ENCODE results near the gene MAPT. TPM values are rescaled to one million over a fixed set of nuclear protein-coding genes. Genes with fewer than 3 reads are reported as not detected.

Gene MAPT
- polyA plus RNA-seq, 1 experiment, result 0.16 TPM

DNA sequence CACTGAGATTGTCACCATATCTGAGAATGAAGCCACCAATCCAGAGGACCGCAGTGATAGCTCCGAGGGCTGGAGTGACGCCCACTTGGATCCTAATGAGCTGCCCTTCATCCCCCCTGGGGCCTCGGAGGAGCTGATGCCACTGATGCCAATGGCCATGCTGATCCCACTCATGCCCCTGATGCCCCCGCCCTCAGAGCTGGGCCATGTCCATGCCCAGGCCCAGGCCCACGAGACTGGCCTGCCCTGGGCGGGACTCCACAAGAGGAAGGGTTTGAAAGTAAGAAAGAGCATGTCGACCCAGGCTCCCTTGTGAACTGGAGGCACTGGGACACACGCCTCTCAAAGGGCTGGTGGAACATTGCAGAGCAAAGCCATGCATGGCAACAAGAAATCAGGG lies 47.7 kb upstream of the MAPT start:
- no peak for DNase-seq (ENCODE audit: low read depth)
- ChIA-PET POLR2A (no interaction called here), CTCF (no interaction called here)
- TF ChIP-seq, protein P1, sequence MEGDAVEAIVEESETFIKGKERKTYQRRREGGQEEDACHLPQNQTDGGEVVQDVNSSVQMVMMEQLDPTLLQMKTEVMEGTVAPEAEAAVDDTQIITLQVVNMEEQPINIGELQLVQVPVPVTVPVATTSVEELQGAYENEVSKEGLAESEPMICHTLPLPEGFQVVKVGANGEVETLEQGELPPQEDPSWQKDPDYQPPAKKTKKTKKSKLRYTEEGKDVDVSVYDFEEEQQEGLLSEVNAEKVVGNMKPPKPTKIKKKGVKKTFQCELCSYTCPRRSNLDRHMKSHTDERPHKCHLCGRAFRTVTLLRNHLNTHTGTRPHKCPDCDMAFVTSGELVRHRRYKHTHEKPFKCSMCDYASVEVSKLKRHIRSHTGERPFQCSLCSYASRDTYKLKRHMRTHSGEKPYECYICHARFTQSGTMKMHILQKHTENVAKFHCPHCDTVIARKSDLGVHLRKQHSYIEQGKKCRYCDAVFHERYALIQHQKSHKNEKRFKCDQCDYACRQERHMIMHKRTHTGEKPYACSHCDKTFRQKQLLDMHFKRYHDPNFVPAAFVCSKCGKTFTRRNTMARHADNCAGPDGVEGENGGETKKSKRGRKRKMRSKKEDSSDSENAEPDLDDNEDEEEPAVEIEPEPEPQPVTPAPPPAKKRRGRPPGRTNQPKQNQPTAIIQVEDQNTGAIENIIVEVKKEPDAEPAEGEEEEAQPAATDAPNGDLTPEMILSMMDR (IDR thresholded peaks at IDR 0.05; ENCODE audit: insufficient read depth, low read depth, low read length), result no peak
- Histone ChIP-seq H3K4me3 (ENCODE audit: low read depth, low read length) (no peak overlapping the region), H3K36me3 (ENCODE audit: control insufficient read depth, insufficient read depth, low read length) (no peaks in the 10 kb centered on the region), H3K27me3 (ENCODE audit: control insufficient read depth, insufficient read depth, low read length) (peaks cover 4% of the 10 kb centered on the region; the same call in 1 of the 2 replicates)

DNA sequence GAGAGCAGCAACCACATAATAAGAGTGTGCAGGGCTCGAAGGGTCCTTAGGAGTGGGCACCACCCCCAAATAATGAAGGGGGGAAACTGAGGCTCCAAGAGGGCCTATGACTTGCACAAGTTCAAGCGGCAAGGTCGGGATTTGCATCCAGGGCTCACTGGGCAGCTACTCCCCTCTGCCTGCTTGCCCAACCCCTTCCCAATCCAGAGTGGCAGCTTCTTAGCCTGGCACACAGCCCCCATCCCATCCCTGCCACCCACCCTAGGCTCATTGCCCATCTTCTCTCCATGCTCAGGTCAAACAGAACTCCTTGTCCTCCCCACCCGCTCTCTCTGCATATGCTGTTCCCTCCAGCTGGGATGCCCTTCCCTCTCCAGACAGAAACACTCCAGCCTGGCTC lies 47.3 kb upstream of the MAPT start:
- DNase-seq (ENCODE audit: low read depth), result no peak
- H3K36me3 ChIP-seq (ENCODE audit: control insufficient read depth, insufficient read depth, low read length), result no peaks in the 10 kb centered on the region
- H3K27me3 ChIP-seq (ENCODE audit: control insufficient read depth, insufficient read depth, low read length), result peaks cover 7% of the 10 kb centered on the region
- TF ChIP-seq, protein P1 (IDR thresholded peaks at IDR 0.05; ENCODE audit: insufficient read depth, low read depth, low read length), result no peak
- ChIA-PET POLR2A (no interaction called here), CTCF (no interaction called here)
- H3K4me3 ChIP-seq (ENCODE audit: low read depth, low read length), result no peak overlapping the region

DNA sequence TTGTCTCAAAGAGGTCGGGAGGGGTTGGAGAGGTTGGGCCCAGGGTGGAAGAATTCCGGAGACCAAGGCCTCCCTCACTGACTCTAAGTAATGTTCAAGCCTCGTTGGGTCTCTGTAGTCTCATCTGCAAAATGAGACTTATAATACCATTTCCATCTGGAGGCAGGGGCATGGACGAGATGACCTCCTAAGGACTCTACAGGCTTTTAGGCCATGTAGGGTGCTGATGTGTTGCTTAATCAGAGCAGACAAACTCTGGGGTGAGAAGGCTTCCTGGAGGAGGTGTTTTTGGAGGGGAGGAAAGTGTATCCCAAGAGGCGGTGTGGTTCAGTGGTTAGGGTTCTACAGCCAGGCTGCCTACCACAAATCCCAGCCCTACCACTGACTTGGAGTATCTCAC lies 46.6 kb upstream of the MAPT start:
- TF ChIP-seq, protein P1 (IDR thresholded peaks at IDR 0.05; ENCODE audit: insufficient read depth, low read depth, low read length), result no peak
- no peak for DNase-seq (ENCODE audit: low read depth)
- ChIA-PET CTCF (no interaction called here), POLR2A (no interaction called here)
- no peaks in the 10 kb centered on the region for H3K36me3 ChIP-seq (ENCODE audit: control insufficient read depth, insufficient read depth, low read length)
- peaks cover 7% of the 10 kb centered on the region for H3K27me3 ChIP-seq (ENCODE audit: control insufficient read depth, insufficient read depth, low read length)
- no peak overlapping the region for H3K4me3 ChIP-seq (ENCODE audit: low read depth, low read length)

DNA sequence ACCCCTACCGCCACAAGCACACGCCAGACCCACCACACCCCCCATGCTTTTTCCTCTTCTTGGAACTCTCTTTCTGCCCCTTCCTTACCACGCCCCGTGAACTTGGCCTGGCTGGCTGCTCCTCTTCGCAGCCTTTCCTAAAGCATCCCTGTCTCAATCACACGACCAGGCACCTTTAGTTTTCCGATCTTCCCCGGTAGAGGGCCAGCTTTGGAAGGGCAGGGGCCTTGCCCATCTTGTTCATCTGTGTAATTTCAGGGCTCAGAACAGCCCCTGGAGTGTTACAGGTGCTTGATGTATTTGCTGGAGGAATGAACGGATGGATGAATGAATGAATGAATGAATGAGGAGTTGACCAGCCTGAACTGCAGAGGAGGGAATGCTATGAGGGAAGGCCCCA lies 45.9 kb upstream of the MAPT start:
- POLR2A ChIA-PET, result no interaction called here

DNA sequence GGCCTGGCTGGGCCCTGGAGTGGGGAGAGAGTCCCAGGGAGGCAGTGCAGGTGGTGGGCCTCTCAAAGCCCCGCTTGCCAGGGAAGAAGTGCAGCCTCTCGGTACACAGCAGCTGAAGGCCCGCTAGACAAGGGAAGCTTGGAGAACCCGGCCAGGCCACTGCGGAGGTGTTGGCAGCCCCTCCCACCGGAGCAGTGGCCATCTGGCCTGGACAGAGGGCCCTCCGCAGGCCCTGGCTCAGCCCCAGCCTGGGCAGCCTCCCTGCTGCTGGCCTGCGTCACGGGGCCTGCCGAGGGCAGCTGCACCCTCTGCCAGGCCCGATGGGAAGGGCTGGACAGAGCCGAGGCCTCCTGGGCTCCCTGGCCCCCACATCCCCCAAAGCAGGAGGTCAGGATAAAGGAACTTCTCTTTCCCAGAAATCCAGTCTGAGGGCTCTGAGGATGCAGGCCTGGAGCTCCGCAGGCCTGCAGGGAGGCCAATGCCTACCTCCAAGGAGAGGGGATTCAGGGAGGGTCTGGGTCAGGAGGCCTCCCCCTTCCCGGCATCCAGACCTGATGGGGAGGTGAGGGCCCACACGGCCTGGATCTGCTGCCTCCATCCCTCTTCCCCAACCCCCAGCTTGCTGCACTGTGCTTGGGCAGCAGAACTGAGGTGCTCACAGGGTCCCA lies 45.4 kb upstream of the MAPT start:
- no peak overlapping the region for H3K4me3 ChIP-seq (ENCODE audit: low read depth, low read length)
- TF ChIP-seq, protein P1 (IDR thresholded peaks at IDR 0.05; ENCODE audit: insufficient read depth, low read depth, low read length), result no peak
- H3K27me3 ChIP-seq (ENCODE audit: control insufficient read depth, insufficient read depth, low read length), result peaks cover 7% of the 10 kb centered on the region
- POLR2A ChIA-PET, result no interaction called here
- CTCF ChIA-PET, result interaction anchor here (0.7 to 1.4 kb wide), 5 partner anchors 10 to 213 kb away, joined by 3 to 6 read pairs (median 4); no protein-coding TSS in a partner anchor
- no peaks in the 10 kb centered on the region for H3K36me3 ChIP-seq (ENCODE audit: control insufficient read depth, insufficient read depth, low read length)
- DNase-seq (ENCODE audit: low read depth), result no peak

More for the DNA sequence above, 45.9 kb upstream of the MAPT start:
- no peaks in the 10 kb centered on the region for H3K36me3 ChIP-seq (ENCODE audit: control insufficient read depth, insufficient read depth, low read length)
- CTCF ChIA-PET, result interaction anchor here (1.2 to 1.4 kb wide), 2 partner anchors 12 to 17 kb away, joined by 3 to 6 read pairs; no protein-coding TSS in a partner anchor
- no peak for DNase-seq (ENCODE audit: low read depth)
- H3K27me3 ChIP-seq (ENCODE audit: control insufficient read depth, insufficient read depth, low read length), result peaks cover 7% of the 10 kb centered on the region
- H3K4me3 ChIP-seq (ENCODE audit: low read depth, low read length), result no peak overlapping the region
- TF ChIP-seq, protein P1 (IDR thresholded peaks at IDR 0.05; ENCODE audit: insufficient read depth, low read depth, low read length), result no peak
